T-helper 1 cell (primary cell): ENCODE measurements around the gene PPP1R14B.

Experiments
- DNase-seq, 5 donors: peaks; one replicate each; pipeline ENCODE4 v3.0.0-alpha.2; 2012 to 2020
- total RNA-seq, 4 donors: gene quantifications; one replicate each; lab custom pipeline; 2026; lab: John Stamatoyannopoulos, UW

PPP1R14B gene, protein sequence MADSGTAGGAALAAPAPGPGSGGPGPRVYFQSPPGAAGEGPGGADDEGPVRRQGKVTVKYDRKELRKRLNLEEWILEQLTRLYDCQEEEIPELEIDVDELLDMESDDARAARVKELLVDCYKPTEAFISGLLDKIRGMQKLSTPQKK
- total RNA-seq, result 8.7 to 18.5 (median 11.1) reads per million in 4 donors

- DNase-seq, result peak; percentile 65 to 80 (median 71)
Observed at GRCh38 chr11:64246871-64247728, at the start of gene PPP1R14B. Gene PPP1R14B, minus strand, starts transcription at chr11:64246943. Its CDS starts 270 bp downstream, at chr11:64246673.

GRCh38 chr11:64296236-64296635 lies 49.5 kb upstream of the PPP1R14B start:
- DNase-seq, result no peak

DNA sequence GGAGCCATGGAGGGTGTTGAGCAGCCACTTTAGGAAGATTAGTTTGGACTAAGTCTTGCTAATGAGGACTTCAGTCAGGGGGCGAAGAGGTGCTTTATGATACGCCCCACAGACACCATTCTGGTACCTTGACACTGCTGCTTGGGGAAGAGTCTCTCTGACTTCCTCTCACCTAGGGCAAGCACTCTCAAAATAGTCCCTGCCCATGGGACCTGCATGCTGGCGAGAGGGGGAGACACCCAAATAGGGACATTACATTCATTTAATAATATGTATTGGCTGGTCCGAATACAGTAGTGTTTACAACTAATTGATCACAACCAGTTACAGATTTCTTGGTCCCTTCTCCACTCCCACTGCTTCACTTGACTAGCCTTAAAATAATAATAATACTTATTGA lies 49.0 kb upstream of the PPP1R14B start:
- DNase-seq, result no peak

DNA sequence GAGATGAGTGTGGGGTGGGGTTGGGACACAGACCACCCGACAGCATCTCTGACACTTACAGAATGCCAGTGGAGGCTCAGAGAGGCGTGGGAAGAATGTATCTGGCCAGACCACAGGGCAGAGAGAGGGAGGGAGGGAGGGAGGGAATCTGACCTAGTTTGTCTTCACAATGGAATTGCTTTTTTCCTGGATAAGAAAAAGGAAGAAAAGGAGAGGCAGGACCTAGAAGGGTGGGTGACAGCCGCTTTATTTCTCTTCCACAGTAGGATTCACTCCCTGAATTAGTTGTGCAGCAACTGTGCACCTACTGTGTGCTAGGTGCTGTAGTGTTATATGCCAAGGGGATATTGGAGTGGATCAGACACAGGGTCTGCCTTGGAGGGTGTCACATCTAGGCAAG lies 48.0 kb upstream of the PPP1R14B start:
- DNase-seq, result no peak

DNA sequence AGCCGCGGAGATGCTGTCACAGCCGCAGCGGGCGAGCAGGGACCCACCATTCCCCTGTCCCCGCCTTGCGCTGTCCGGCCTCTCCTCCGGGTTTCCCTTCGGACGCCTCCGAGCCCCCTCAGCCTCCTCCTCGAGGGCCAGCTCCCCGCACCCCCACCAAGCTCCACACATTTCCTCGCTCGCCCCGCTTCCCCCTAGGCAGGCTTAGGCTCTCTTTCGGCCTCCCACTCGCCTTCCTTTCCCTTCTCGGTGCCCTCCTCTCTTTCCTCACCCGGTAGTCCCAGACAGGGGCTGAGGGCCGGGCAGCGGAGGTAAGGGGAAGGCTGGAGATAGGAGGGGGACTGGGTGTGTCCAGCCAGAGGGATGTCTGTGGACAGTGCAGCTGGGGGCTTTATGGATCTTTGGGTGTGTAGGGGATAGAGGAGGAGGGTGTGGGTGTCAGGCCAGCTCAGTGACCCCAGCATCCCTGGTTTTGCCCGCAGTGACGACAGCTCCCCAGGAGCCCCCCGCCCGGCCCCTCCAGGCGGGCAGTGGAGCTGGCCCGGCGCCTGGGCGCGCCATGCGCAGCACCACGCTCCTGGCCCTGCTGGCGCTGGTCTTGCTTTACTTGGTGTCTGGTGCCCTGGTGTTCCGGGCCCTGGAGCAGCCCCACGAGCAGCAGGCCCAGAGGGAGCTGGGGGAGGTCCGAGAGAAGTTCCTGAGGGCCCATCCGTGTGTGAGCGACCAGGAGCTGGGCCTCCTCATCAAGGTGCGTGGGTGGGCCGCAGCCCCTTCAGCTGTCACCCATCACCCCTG lies 45.9 kb upstream of the PPP1R14B start:
- no peak for DNase-seq

- DNase-seq, result no peak
Observed at GRCh38 chr11:64291752-64292459, 45.2 kb upstream of the PPP1R14B start.

GRCh38 chr11:64291262-64291751 lies 44.6 kb upstream of the PPP1R14B start, which contains the start of gene KCNK4:
Gene KCNK4, plus strand, starts transcription at chr11:64291302. Its CDS starts 1,717 bp downstream, at chr11:64293019.
- DNase-seq, result no peak

DNA sequence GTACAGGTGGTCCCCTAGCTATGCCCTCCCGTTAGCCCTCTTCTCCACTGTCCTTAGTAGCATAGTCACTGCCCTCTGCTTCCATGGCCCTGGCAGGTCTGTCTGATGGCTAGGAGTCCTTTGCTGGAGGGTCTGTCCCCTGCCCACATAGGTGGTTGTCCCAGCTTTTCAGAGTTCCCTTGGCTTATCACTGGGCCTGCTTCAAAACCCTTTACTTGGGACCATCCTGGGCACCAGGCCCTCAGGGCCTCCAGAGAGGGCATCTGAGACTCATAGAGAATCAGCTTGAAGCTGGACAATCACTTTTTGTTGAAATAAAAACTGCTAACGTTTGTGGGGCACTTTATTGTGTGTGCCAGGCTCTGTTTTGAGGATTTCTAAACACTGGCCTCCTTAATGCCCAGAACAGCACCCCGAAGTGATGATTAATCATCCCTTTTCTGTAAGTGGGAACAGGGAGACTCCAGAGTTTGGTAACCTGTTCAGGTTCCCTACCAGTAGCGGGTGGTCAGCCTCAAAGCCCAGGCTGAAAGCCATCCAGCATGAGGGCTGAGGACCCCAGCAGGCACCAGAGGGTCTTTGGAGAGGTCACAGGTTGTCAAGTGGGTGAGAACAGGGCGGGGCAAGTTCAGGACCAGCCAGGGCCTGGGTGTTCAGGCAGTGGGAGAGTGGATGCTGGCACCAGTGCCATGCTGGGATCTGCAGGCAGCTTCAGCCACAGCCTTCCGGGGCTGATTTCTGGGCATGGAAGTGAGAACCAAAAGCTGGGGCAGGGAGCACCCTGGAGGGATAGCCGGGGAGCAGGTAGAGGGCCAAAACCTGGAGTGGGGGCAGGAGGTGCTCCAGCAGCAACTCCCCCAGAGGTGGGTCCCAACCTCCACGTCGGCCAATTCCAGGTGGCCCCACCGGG lies 43.9 kb upstream of the PPP1R14B start:
- DNase-seq, result no peak

- no peak for DNase-seq
Observed at GRCh38 chr11:64289002-64289564, 42.3 kb upstream of the PPP1R14B start.

- no peak for DNase-seq
Observed at GRCh38 chr11:64288353-64288750, 41.6 kb upstream of the PPP1R14B start.

DNA sequence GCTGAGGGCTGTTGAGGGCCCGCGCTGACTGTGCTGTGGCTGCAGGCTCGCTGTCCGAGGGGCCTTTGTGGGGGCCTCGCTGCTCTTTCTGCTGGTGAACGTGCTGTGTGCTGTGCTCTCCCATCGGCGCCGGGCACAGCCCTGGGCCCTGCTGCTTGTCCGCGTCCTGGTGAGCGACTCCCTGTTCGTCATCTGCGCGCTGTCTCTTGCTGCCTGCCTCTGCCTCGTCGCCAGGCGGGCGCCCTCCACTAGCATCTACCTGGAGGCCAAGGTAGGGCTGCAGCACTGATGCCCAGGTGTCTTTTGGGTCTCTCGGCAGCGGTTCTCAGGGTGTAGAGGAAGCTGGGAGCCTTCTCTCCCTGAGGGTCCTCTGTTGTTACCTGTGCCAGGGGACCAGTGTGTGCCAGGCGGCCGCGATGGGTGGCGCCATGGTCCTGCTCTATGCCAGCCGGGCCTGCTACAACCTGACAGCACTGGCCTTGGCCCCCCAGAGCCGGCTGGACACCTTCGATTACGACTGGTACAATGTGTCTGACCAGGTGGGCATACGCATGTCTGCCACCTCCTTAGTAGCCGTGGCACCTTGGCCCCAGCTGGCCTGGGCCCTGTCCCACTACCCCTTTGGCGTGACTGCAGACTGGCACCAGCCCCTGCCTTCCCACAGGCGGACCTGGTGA lies 41.1 kb upstream of the PPP1R14B start:
- DNase-seq, result no peak

- no peak for DNase-seq
Observed at GRCh38 chr11:64286801-64287159, 40.0 kb upstream of the PPP1R14B start.

- peak in 1 of 5 donors; percentile 40 for DNase-seq
Observed at GRCh38 chr11:64285885-64286800, 39.4 kb upstream of the PPP1R14B start.

DNA sequence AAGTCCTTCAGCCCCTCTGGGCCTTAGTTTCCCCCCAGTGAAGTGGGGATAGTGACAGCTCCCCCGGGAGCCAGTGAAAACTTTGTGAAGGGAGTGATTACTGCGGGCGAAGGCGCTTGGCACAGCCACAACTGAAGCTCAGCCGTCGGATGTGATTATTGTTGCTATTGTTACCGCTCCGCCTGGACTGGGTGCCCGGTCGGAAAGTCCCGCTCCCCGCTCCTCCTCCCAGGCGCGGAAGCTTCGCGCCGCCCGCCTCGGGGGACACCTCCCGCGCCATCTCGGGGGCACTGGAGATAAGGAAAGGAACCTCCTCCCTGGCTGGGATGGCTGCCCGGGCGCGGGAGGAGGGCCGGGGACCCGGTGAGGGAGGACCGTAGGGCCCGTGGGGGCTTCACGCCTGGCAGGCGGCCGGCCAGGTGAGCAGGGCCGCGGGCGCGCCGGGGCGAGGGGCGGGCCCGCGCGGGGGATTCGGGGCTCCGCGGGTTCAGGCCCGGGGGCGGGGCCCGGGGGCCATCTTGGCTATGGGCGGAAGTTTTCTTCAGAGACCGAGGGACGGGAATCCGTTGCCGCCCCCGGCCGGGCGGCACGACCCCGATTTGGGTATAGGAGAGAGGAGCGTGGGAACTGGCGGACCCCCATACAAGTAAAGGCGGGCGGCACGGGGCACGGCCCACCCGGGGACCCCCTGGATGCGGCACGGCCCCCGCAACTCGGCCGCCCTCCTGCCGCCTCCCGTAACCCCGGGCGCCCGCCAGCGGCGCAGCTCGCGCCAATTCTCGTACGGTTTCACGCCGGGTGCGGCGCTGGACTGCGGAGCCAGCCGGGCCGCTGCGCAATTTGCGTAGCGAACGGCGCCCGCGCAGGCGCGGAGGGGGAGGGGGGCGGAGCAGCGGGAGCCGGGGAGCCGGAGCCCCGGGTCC lies 38.5 kb upstream of the PPP1R14B start, which contains the start of gene GPR137:
GPR137 (plus strand) TSS at position 887 of the 923 bp plus-strand sequence. CDS start 677 bp downstream, outside the sequence.
- DNase-seq, result peak; percentile 78 to 88 (median 87)

DNA sequence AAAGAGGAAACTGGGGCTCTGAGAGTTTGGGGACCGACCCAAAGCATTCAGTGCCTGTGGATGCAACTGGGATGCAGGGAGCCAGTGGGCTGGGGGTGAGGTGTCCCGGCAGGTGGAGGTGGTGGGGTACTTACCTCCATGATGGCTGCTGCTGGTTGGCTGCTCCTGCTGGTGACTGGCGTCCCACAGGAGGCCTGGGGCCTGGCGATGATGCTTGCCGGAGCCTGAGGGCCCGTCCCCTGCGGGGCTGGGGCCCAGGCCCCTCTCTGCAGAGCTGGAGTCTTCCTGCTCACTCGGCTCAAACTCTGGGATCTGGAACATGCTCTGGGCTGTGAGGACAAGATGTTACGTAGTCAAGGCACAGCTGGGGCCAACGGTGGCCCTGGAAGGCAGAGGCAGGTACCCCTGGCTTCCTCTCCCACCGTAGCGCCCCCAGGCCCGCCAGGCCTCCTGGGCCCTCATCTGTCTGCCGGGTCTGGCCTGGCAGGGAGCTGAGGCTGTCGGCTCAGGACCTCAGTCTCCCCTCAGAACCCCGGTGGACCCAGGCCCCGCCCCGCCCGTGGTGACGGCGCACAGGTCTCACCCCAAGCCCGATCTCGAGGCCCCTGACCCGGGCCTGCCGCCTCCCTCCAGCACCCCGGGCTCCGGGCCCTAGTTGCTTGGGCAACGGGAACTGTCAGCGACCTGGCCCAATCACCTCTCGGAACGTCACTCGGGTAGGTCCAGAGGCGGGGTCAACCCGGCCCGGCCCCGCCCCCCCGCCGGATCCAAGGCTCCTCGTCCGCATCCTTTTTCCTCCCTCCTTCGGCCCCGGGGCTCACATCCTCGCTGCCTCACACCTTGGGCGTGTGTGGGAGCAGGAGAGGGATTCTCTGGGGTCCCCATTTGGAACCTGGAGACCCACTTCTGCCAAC lies 37.6 kb upstream of the PPP1R14B start, which contains the start of gene BAD:
BAD (minus strand) TSS at position 618 of the 914 bp plus-strand sequence; CDS start at position 321, 297 bp downstream.
- DNase-seq, result peak; percentile 89 to 94 (median 92)

- DNase-seq, result no peak
Observed at GRCh38 chr11:64283092-64283491, 36.3 kb upstream of the PPP1R14B start.
